ENCODE results near the gene EIF1AD. TPM values are rescaled to one million over a fixed set of nuclear protein-coding genes. Genes with fewer than 3 reads are reported as not detected.

EIF1AD gene
- total RNA-seq, 4 donors from 2014 or later: 25.3 to 34.9 (median 28.2) TPM

GRCh38 chr11:65992056-65992455 is 9.9 kb downstream of the EIF1AD start:
- H3K27ac ChIP-seq (replicated peaks in 1 of 4): no peak overlapping the region
- no peaks in the 10 kb centered on the region for H3K9me3 ChIP-seq
- no peak for DNase-seq (ENCODE audit: extremely low spot score)
- H3K36me3 ChIP-seq: peaks cover 3 to 17% (median 8%) of the 10 kb centered on the region in 4 donors
- intact Hi-C loops (cut with DNase I): no loop called here
- TF ChIP-seq EP300 (IDR thresholded peaks at IDR 0.05) (no peak), POLR2AphosphoS5 (IDR thresholded peaks at IDR 0.05) (no peak), POLR2A (IDR thresholded peaks at IDR 0.05; ENCODE audit: low read depth) (no peak), CTCF (IDR thresholded peaks at IDR 0.05) (no peak)
- peaks cover 0 to 11% (median 5%) of the 10 kb centered on the region in 4 donors for H3K4me1 ChIP-seq
- no peak overlapping the region for H3K4me3 ChIP-seq
- WGBS: 84% methylated on average over 5 of the region's 5 CpGs
- H3K27me3 ChIP-seq: no peaks in the 10 kb centered on the region

GRCh38 chr11:65988791-65989592 is 13.0 kb downstream of the EIF1AD start:
- H3K27ac ChIP-seq (replicated peaks in 1 of 4): peak overlapping the region in 3 of 4 donors; percentile 1 to 43 (median 20)

GRCh38 chr11:65987336-65987735 is 14.6 kb downstream of the EIF1AD start:
- Histone ChIP-seq H3K4me3 (no peak overlapping the region), H3K36me3 (peaks cover 0 to 3% (median 0%) of the 10 kb centered on the region in 4 donors), H3K9me3 (no peaks in the 10 kb centered on the region), H3K27ac (replicated peaks in 1 of 4) (no peak overlapping the region), H3K27me3 (no peaks in the 10 kb centered on the region), H3K4me1 (peaks cover 0 to 26% (median 13%) of the 10 kb centered on the region in 4 donors)
- no peak for DNase-seq (ENCODE audit: extremely low spot score)
- 70% methylated on average over 9 of the region's 9 CpGs for WGBS
- intact Hi-C loops (cut with DNase I): loop anchor here (1.0 to 10.0 kb wide), 3 partner anchors 63 to 280 kb away; no protein-coding TSS in a partner anchor
- TF ChIP-seq CTCF (IDR thresholded peaks at IDR 0.05) (no peak), EP300 (IDR thresholded peaks at IDR 0.05) (no peak), POLR2AphosphoS5 (IDR thresholded peaks at IDR 0.05) (no peak), POLR2A (IDR thresholded peaks at IDR 0.05; ENCODE audit: low read depth) (no peak)

More at GRCh38 chr11:65988791-65989592, 13.0 kb downstream of the EIF1AD start:
- intact Hi-C loops (cut with DNase I): loop anchor here (2.0 to 10.0 kb wide), 3 partner anchors 64 to 282 kb away; partner anchors contain the start of gene AP5B1
- TF ChIP-seq POLR2AphosphoS5 (IDR thresholded peaks at IDR 0.05): peak; percentile 67 to 85
- peak; percentile 90 to 99 (median 90) for TF ChIP-seq CTCF (IDR thresholded peaks at IDR 0.05)
- no peak for TF ChIP-seq EP300 (IDR thresholded peaks at IDR 0.05)
- TF ChIP-seq POLR2A (IDR thresholded peaks at IDR 0.05; ENCODE audit: low read depth): no peak
- WGBS: 18% methylated on average over 9 of the region's 10 CpGs
- Histone ChIP-seq H3K4me3 (no peak overlapping the region), H3K9me3 (no peaks in the 10 kb centered on the region), H3K36me3 (peaks cover 0 to 3% (median 0%) of the 10 kb centered on the region in 4 donors), H3K4me1 (peaks cover 0 to 26% (median 13%) of the 10 kb centered on the region in 4 donors), H3K27me3 (no peaks in the 10 kb centered on the region)
- DNase-seq (ENCODE audit: extremely low spot score): peak; percentile 98

GRCh38 chr11:65983589-65983987 is 18.4 kb downstream of the EIF1AD start:
- H3K4me1 ChIP-seq: peaks cover 0 to 16% (median 8%) of the 10 kb centered on the region in 4 donors
- no peaks in the 10 kb centered on the region for H3K27me3 ChIP-seq
- TF ChIP-seq EP300 (IDR thresholded peaks at IDR 0.05) (no peak), POLR2AphosphoS5 (IDR thresholded peaks at IDR 0.05) (no peak), POLR2A (IDR thresholded peaks at IDR 0.05; ENCODE audit: low read depth) (no peak), CTCF (IDR thresholded peaks at IDR 0.05) (no peak)
- intact Hi-C loops (cut with DNase I): loop anchor here (10.0 kb wide), 1 partner anchor 59 kb away; no protein-coding TSS in a partner anchor
- H3K4me3 ChIP-seq: no peak overlapping the region
- H3K9me3 ChIP-seq: no peaks in the 10 kb centered on the region
- peak overlapping the region in 1 of 4 donors; percentile 20 for H3K27ac ChIP-seq (replicated peaks in 1 of 4)
- DNase-seq (ENCODE audit: extremely low spot score): no peak
- WGBS: 86% methylated on average over 2 of the region's 5 CpGs
- peaks cover 8 to 18% (median 17%) of the 10 kb centered on the region in 4 donors for H3K36me3 ChIP-seq
